A549 (cell line): ENCODE measurements around the gene H2AZ1. TPM values are rescaled to one million over a fixed set of nuclear protein-coding genes. Genes with fewer than 3 reads are reported as not detected.
A peak's percentile ranks its signal among the peaks of the same experiment; 100 is the strongest.

ENCODE experiments used
- ATAC-seq, 2 experiments: fragments of 200-7000 bp in 1 of 2; fragments of >200 bp in 1 of 2; cut with Nextera tagmentation in 1 of 2; cut with Tn5 transposase in 1 of 2; 3 replicates each; pipeline versions ENCODE4 v1.8.0 to v1.9.1; 2018 to 2020; ENCODE audit warnings: mild to moderate bottlenecking in 1 of 2, moderate library complexity in 1 of 2
- CTCF ChIA-PET: fragments of 300-600 bp; sonication (Branson Sonifier 250); formaldehyde crosslinking; extraction: SDS; loops from one replicate; lab custom pipeline; 2021; ENCODE audit warnings: antibody characterized with exemption, inconsistent platforms; lab: Yijun Ruan, JAX
- POLR2A ChIA-PET: fragments of 350-600 bp; formaldehyde crosslinking; extraction: SDS; loops from one replicate; lab custom pipeline; 2021; ENCODE audit warnings: antibody characterized with exemption, inconsistent platforms; lab: Yijun Ruan, JAX
- DNase-seq, 2 experiments: peaks; one replicate each; pipeline versions ENCODE4 v3.0.0 to v3.0.0-alpha.2; 2011 to 2016; ENCODE audit warnings: low read depth in 1 of 2, low spot score in 1 of 2
- FAIRE-seq: peaks from 2 replicates; lab custom pipeline; 2011; peaks lifted over from hg19 to GRCh38; lab: Jason Lieb, UNC
- H3K27ac ChIP-seq, 2 experiments: fragments of >200 bp; sonication (Bioruptor Twin); formaldehyde crosslinking; 3 replicates each; pipeline ENCODE4 v1.5.1; 2016 to 2017
- H3K4me1 ChIP-seq: fragments of >200 bp; sonication (Bioruptor Twin); formaldehyde crosslinking; 3 replicates; pipeline ENCODE4 v1.6.1; 2016
- H3K4me2 ChIP-seq: fragments of >200 bp; sonication (Bioruptor Twin); formaldehyde crosslinking; 3 replicates; pipeline ENCODE4 v1.6.1; 2016
- H3K4me3 ChIP-seq: fragments of >200 bp; sonication (Bioruptor Twin); formaldehyde crosslinking; 3 replicates; pipeline ENCODE4 v1.5.1; 2016
- H3K9me3 ChIP-seq: fragments of >200 bp; sonication (Bioruptor Twin); formaldehyde crosslinking; 3 replicates; pipeline ENCODE4 v1.6.1; 2016
- CBX2 ChIP-seq: fragments of 200-600 bp; sonication (generic); IDR thresholded peaks from 2 replicates; pipeline ENCODE4 v1.6.1; 2016; ENCODE audit warnings: low read depth, mild to moderate bottlenecking, borderline replicate concordance
- CEBPB ChIP-seq, 2 experiments: fragments of >200 bp in 1 of 2; sonication (Bioruptor Twin) in 1 of 2; formaldehyde crosslinking in 1 of 2; IDR thresholded peaks; 2 replicates each; pipeline ENCODE4 v1.6.1; 2012 to 2016
- EHMT2 ChIP-seq: fragments of 200-600 bp; sonication (generic); IDR thresholded peaks from 2 replicates; pipeline ENCODE4 v1.6.1; 2016; ENCODE audit warnings: antibody characterized with exemption, low read depth, mild to moderate bottlenecking, moderate library complexity
- EP300 ChIP-seq, 2 experiments: fragments of >200 bp; sonication (Bioruptor Twin); formaldehyde crosslinking; IDR thresholded peaks; 2 replicates in 1 of 2; 3 replicates in 1 of 2; pipeline ENCODE4 v1.6.1; 2016 to 2017
- HOXB13 ChIP-seq: fragments of 250-450 bp; sonication (Bioruptor Pico); IDR thresholded peaks from 2 replicates; pipeline ENCODE4 v1.5.0; 2020; ENCODE audit warnings: low read depth, mild to moderate bottlenecking, moderate library complexity
- HOXB5 ChIP-seq: fragments of 250-450 bp; sonication (Bioruptor Pico); IDR thresholded peaks from 2 replicates; pipeline ENCODE4 v1.5.0; 2020; ENCODE audit warnings: mild to moderate bottlenecking, moderate library complexity
- KDM1A ChIP-seq: fragments of 200-600 bp; sonication (generic); IDR thresholded peaks from 2 replicates; pipeline ENCODE4 v1.6.1; 2016; ENCODE audit warnings: low read depth, mild to moderate bottlenecking
- MAZ ChIP-seq: fragments of 150-350 bp; IDR thresholded peaks from 2 replicates; pipeline ENCODE4 v1.6.1; 2014; ENCODE audit warnings: antibody characterized with exemption, low read depth, low read length, borderline replicate concordance
- MYC ChIP-seq: IDR thresholded peaks from 2 replicates; pipeline ENCODE4 v1.6.1; 2012; ENCODE audit warnings: mild to moderate bottlenecking, inconsistent platforms, low read length, improper control_type of control experiment, borderline replicate concordance
- RARB ChIP-seq: fragments of 250-450 bp; sonication (Bioruptor Pico); IDR thresholded peaks from 2 replicates; pipeline ENCODE4 v1.8.0; 2021; ENCODE audit warnings: mild to moderate bottlenecking, moderate library complexity
- RNF2 ChIP-seq: fragments of 200-600 bp; sonication (generic); IDR thresholded peaks from 2 replicates; pipeline ENCODE4 v1.6.1; 2016; ENCODE audit warnings: low read depth, mild to moderate bottlenecking, antibody characterized with exemption, moderate library complexity, borderline replicate concordance
- SMC3 ChIP-seq: fragments of >200 bp; sonication (Bioruptor Twin); formaldehyde crosslinking; IDR thresholded peaks from 3 replicates; pipeline ENCODE4 v1.6.1; 2018; ENCODE audit warnings: inconsistent platforms
- SREBF2 ChIP-seq: fragments of 450-650 bp; IDR thresholded peaks from 2 replicates; pipeline ENCODE4 v1.6.1; 2014; ENCODE audit warnings: mild to moderate bottlenecking, moderate library complexity
- WGBS: methylation state at CpG from one replicate; pipeline ENCODE4 v1.1.6; 2017; ENCODE audit errors: missing lambda C conversion rate; 5-methylcytosine and 5-hydroxymethylcytosine counted together
- polyA plus RNA-seq, 4 experiments: library from polyadenylated mRNA; depleted of rRNA in 3 of 4; stranded (reverse); fragments of >200 nt; fragmentation: RNase III in 1 of 4; extraction: RNeasy Plus Mini Kit Qiagen cat#74134 plus additional on column Dnase treatment in 1 of 4; gene quantifications; 2 replicates in 3 of 4; 3 replicates in 1 of 4; pipeline ENCODE4 v1.2.3, GENCODE V29; 2011 to 2017
- TF ChIP-seq, protein P1 (sequence below): IDR thresholded peaks from 2 replicates; pipeline ENCODE4 v1.6.1; 2012
- TF ChIP-seq, protein P2 (sequence below): fragments of 450-650 bp; IDR thresholded peaks from 2 replicates; pipeline ENCODE4 v1.6.1; 2014; ENCODE audit warnings: antibody characterized with exemption
- TF ChIP-seq, protein P3 (sequence below): IDR thresholded peaks from 2 replicates; pipeline ENCODE4 v1.6.1; 2012

Gene H2AZ1
- polyA plus RNA-seq, 2 of the 4 experiments (the other 2 are of a cell fraction), result 646 to 913 TPM

DNA sequence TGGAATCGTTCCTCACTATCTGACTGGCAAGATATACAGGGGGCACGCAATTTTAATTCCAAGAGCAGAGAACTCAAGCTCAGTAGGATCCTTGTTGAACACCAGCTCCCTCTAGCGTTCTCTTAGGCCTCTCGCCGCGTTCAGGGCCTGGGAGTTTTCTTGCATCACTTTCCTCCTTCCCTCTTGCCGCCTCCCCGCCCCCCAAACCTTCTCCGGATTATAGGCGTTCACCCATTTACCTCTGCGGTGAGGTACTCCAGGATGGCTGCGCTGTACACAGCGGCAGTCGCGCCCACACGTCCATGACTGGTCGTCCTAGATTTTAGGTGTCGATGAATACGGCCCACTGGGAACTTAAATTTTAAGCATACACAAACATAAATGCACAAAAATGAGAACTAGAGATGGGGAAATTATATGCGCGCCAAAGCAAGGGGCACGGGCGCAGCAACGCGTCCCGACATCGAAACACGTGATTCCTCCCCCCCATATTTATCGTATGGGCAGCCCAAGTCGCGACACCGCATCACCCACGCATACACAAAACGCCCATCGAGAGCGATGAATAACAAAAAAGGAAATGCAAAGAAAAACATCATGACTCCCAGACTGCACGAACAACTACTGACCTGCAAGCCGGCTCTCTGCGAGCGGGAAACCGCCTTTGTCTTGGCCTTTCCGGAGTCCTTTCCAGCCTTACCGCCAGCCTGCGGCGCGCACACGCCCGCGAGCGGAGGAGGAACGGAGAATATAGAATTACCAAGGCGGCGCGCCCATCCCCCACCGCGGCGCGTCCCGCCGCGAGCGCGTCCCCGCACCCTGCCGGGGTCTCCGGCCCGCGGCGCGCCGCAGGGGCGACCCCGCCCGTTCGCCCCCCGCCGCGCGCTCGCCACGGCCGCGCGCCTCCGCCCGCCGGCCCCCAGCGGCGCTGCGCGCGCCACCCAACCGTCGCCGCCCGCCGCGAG lies 759 bp downstream of the H2AZ1 start (continued):
- no peak for TF ChIP-seq EP300 (IDR thresholded peaks at IDR 0.05)
- TF ChIP-seq EHMT2, result no peak
- TF ChIP-seq RARB (CRISPR knock-in tag), result no peak
- 0 out of 2 replicates have a peak, but pooled peaks have one; percentile 9 for TF ChIP-seq MYC
- no peak for TF ChIP-seq KDM1A
- no peak for TF ChIP-seq HOXB13 (CRISPR knock-in tag)
- TF ChIP-seq CEBPB (IDR thresholded peaks at IDR 0.05), result peak; percentile 22 to 88; a peak in 3 of 4 replicates
- no peak for TF ChIP-seq HOXB5 (CRISPR knock-in tag)
- TF ChIP-seq, protein P1, sequence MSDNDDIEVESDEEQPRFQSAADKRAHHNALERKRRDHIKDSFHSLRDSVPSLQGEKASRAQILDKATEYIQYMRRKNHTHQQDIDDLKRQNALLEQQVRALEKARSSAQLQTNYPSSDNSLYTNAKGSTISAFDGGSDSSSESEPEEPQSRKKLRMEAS, result no peak; the same call in 1 of the 2 replicates

DNA sequence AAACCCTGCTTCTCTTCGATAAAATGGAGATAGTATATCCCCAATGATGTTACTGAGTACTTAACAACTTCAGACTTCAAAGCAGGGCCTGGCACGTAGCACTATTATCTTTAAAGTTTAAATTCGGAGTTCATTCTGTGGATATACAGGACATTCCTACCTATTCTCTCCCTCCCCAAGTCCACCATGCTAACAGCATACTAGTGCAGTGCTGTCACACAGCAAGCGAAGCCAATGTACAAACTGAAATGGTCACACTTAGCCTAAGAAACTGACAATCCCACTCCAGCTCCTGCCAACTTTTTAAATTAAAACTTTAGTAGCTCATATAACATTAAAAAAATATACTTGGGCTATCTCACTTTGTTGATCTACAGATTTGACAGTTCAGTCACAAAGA lies 2.5 kb downstream of the H2AZ1 start:
- FAIRE-seq, result no peak
- no peak for DNase-seq
- peak overlapping the region in 1 of 2 experiments; percentile 99; a peak in 1 of 6 replicates for H3K27ac ChIP-seq
- ChIA-PET CTCF (interaction anchor here (1.3 to 1.5 kb wide), 2 partner anchors 20 to 136 kb away, joined by 3 read pairs; no protein-coding TSS in a partner anchor), POLR2A (interaction anchor here (0.9 kb wide), 1 partner anchor 384 kb away, joined by 6 read pairs; the partner anchor contains the start of gene TRMT10A)
- no peaks in the 10 kb centered on the region for H3K9me3 ChIP-seq
- WGBS, result 72% methylated on average over 4 of the region's 4 CpGs
- peak overlapping the region; percentile 81 for H3K4me2 ChIP-seq
- ATAC-seq, result no peak
- H3K4me1 ChIP-seq, result peaks cover 24% of the 10 kb centered on the region
- H3K4me3 ChIP-seq, result no peak overlapping the region
- TF ChIP-seq, protein P1, result no peak
- TF ChIP-seq CBX2 (no peak), SMC3 (no peak)
- TF ChIP-seq, protein P2, sequence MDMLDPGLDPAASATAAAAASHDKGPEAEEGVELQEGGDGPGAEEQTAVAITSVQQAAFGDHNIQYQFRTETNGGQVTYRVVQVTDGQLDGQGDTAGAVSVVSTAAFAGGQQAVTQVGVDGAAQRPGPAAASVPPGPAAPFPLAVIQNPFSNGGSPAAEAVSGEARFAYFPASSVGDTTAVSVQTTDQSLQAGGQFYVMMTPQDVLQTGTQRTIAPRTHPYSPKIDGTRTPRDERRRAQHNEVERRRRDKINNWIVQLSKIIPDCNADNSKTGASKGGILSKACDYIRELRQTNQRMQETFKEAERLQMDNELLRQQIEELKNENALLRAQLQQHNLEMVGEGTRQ, result no peak

DNA sequence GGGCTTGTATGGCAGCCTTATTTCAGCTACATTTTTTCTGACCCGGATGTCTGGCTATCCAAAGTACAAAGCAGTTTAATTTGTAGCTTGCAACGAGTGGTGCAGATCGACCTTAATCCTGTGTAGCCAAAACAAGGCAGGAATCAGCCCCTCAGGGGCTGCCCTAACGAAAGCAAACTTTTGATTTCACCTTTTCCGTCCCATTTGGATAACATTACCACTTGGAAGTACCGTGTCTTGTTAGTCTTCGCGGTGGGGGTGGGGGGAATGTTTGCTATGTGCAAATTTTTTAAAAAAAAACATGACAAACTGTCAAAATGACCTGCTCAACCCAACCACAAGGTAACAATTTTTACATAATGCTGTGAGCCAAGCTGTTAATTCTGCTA lies 2.9 kb downstream of the H2AZ1 start:
- Histone ChIP-seq H3K4me1 (peaks cover 24% of the 10 kb centered on the region), H3K4me2 (peak overlapping the region; percentile 81), H3K4me3 (peak overlapping the region; percentile 94), H3K27ac (peak overlapping the region; percentile 96 to 99), H3K9me3 (no peaks in the 10 kb centered on the region)
- 10% methylated on average over 8 of the region's 8 CpGs for WGBS
- ChIA-PET POLR2A (interaction anchor here (0.9 to 1.1 kb wide), 2 partner anchors 9 to 384 kb away, joined by 3 to 6 read pairs; partner anchors contain the start of gene TRMT10A), CTCF (interaction anchor here (1.3 to 1.5 kb wide), 2 partner anchors 19 to 136 kb away, joined by 3 read pairs; no protein-coding TSS in a partner anchor)
- FAIRE-seq, result no peak
- no peak for DNase-seq
- no peak for ATAC-seq
- no peak for TF ChIP-seq RNF2
- no peak for TF ChIP-seq MAZ
- 0 out of 2 replicates have a peak, but pooled peaks have one; percentile 2 for TF ChIP-seq HOXB5 (CRISPR knock-in tag)
- TF ChIP-seq, protein P3, sequence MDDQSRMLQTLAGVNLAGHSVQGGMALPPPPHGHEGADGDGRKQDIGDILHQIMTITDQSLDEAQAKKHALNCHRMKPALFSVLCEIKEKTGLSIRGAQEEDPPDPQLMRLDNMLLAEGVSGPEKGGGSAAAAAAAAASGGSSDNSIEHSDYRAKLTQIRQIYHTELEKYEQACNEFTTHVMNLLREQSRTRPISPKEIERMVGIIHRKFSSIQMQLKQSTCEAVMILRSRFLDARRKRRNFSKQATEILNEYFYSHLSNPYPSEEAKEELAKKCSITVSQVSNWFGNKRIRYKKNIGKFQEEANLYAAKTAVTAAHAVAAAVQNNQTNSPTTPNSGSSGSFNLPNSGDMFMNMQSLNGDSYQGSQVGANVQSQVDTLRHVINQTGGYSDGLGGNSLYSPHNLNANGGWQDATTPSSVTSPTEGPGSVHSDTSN, result no peak
- no peak for TF ChIP-seq SREBF2
